Islet of Langerhans (tissue), 1 donor: Measurements from ENCODE around the gene RASGRP1.
"Not testable (repeated sequence)": the region's sequence is repeated elsewhere in the genome, so short reads cannot be mapped to it uniquely, and the experiment has no call there.

Experiments
- FAIRE-seq: peaks from one replicate; lab custom pipeline; 2011; peaks lifted over from hg19 to GRCh38; lab: Jason Lieb, UNC

The RASGRP1 gene

GRCh38 chr15:38564557-38565286 lies at the start of gene RASGRP1:
Gene RASGRP1, minus strand, starts transcription at chr15:38564814. Its CDS starts 186 bp downstream, at chr15:38564628.
- FAIRE-seq, result no peak

- no peak for FAIRE-seq
These were observed 48.5 kb upstream of the RASGRP1 start for GRCh38 chr15:38613085-38613484.

- FAIRE-seq, result no peak
These were observed 47.7 kb upstream of the RASGRP1 start for GRCh38 chr15:38612159-38612863.

- FAIRE-seq, result no peak
These were observed 46.6 kb upstream of the RASGRP1 start for GRCh38 chr15:38611228-38611627.

GRCh38 chr15:38610748-38611147 lies 46.1 kb upstream of the RASGRP1 start:
- no peak for FAIRE-seq

GRCh38 chr15:38609097-38609738 lies 44.6 kb upstream of the RASGRP1 start:
- no peak for FAIRE-seq

GRCh38 chr15:38608682-38609081 lies 44.1 kb upstream of the RASGRP1 start:
- no peak for FAIRE-seq

GRCh38 chr15:38605744-38606143 lies 41.1 kb upstream of the RASGRP1 start:
- no peak for FAIRE-seq

GRCh38 chr15:38603672-38604071 lies 39.1 kb upstream of the RASGRP1 start:
- no peak for FAIRE-seq

- FAIRE-seq, result no peak
These were observed 38.5 kb upstream of the RASGRP1 start for GRCh38 chr15:38602910-38603670.

- FAIRE-seq, result no peak
These were observed 35.6 kb upstream of the RASGRP1 start for GRCh38 chr15:38600236-38600635.

GRCh38 chr15:38598749-38599148 lies 34.1 kb upstream of the RASGRP1 start:
- no peak for FAIRE-seq

GRCh38 chr15:38597219-38597800 lies 32.7 kb upstream of the RASGRP1 start:
- FAIRE-seq, result no peak

- FAIRE-seq, result no peak
These were observed 28.9 kb upstream of the RASGRP1 start for GRCh38 chr15:38593524-38593923.

GRCh38 chr15:38589502-38589901 lies 24.9 kb upstream of the RASGRP1 start:
- no peak for FAIRE-seq

- no peak for FAIRE-seq
These were observed 24.1 kb upstream of the RASGRP1 start for GRCh38 chr15:38588672-38589071.

GRCh38 chr15:38587214-38587613 lies 22.6 kb upstream of the RASGRP1 start:
- FAIRE-seq, result no peak

GRCh38 chr15:38586005-38586404 lies 21.4 kb upstream of the RASGRP1 start:
- not testable (repeated sequence) for FAIRE-seq

- no peak for FAIRE-seq
These were observed 14.0 kb upstream of the RASGRP1 start for GRCh38 chr15:38578626-38579025.

GRCh38 chr15:38577424-38577987 lies 12.9 kb upstream of the RASGRP1 start:
- no peak for FAIRE-seq

GRCh38 chr15:38576837-38577236 lies 12.2 kb upstream of the RASGRP1 start:
- FAIRE-seq, result no peak

GRCh38 chr15:38576261-38576660 lies 11.6 kb upstream of the RASGRP1 start:
- no peak for FAIRE-seq
